Measurements from ENCODE around the gene BRME1.
"Not testable (repeated sequence)": the region's sequence is repeated elsewhere in the genome, so short reads cannot be mapped to it uniquely, and the experiment has no call there.

BRME1 gene

DNA sequence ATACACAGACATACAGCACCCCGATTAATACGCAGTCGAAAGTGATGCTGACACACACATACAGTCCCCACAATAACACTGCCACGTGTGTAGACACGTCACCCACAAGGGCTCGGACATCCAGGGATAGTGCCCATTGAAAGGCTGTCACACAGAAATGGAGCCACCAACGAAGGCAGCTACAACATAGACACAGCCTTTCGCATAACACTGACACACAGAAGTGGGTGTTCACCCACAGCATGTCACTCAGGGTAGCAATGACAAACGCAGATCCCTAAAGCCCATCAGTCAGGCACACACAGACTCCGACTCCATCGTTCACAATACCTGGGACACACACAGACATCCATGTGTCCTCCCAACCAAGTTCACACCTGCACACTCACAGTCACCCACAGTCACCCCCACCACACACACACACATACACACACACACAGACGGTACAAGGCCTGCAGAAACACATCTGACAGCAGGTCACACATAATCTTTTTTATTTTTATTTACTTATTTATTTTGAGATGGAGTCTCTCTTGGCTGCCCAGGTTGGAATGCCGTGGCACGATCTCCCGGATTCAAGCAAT lies 39.4 kb downstream of the BRME1 start:
- DNase-seq (ENCODE audit: low read depth in 2 of 2), result no peak

DNA sequence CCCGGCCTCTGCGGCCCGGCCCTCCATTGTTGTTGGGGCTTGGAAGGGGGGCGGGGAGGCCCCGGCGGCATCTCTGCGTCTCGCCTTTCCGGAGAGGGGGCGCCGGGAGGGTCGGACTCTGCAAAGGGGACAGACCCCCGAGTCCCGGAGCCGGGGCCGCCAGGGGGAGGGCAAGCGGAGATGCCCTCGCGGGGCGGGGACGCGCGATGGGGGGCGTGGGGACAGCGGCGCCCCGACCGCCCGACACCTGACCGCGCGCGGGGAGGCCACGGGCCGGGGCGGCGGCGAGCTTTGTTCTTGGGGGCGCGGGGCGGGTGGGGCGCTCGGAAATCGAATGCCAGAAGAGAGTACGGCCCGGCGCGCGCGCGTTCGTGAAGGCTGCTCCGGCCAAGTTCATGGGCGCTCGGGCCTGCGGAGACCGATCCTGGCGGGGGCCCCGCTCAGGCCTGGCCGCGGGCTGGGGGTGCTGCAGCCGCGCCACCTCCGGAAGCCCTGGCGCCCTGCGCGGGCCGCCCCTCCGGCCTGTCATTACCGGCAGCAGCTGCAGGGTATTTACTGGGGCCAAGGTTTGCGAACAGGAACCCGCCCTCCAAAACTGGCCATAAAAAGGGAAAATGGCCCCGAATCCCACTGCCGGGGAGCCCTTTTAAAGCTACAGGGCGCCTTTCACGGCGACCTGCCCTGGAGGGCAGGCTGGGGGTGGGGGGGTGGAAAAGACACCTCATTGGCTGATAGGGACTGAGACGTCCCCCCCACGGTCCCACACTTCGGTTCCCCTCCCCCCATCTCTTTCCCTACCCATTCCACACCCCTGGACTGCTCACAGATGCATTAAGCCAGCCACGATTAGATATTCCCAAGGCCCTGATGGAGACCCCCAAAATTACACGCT lies 40.1 kb downstream of the BRME1 start:
- DNase-seq (ENCODE audit: low read depth in 2 of 2), result no peak

DNA sequence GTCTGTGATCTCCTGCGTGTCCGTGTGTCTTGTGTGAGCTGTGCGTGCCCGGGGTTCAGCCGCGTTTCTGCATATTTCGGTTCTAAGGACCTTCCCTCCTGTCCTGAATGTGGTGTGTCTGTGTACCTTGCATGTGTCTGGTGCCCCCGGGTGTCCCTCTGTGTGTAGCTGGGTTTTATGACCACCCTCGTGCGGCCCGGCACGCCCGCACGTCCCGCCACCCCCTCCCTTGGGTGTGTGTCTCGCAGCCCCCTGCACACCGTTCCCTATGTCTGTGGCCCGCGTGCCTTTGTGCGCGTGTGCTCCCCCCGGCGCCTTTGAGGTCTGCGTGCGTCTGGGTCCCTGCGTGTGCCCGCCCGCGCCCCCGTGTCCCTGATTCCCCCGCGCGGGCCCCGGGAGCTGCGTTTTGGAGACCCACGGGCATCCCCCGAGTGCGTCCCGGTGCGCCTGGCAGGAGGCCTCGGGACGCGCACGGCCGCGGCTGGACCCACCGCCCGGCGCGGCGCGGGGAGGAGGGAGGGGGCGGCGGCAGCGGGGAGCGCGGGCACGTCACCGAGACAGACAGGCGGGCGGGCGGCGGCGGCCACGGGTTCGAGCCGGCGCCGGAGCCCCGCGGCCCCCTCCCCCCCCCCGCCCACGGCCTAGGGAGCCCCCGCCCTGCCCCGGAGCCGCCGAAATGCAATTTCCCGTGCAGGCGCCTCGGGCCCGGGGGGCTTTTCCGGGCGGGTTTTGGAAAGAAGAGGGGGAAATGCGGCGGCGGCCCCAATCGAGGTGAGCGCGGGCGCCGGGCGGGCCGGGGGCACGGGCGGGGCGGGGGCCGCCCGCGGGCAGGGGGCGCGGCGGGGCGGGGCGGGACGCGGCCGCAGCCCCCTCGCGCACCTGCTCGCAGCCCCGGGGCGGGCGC lies 41.0 kb downstream of the BRME1 start:
- no peak for DNase-seq (ENCODE audit: low read depth in 2 of 2)

DNA sequence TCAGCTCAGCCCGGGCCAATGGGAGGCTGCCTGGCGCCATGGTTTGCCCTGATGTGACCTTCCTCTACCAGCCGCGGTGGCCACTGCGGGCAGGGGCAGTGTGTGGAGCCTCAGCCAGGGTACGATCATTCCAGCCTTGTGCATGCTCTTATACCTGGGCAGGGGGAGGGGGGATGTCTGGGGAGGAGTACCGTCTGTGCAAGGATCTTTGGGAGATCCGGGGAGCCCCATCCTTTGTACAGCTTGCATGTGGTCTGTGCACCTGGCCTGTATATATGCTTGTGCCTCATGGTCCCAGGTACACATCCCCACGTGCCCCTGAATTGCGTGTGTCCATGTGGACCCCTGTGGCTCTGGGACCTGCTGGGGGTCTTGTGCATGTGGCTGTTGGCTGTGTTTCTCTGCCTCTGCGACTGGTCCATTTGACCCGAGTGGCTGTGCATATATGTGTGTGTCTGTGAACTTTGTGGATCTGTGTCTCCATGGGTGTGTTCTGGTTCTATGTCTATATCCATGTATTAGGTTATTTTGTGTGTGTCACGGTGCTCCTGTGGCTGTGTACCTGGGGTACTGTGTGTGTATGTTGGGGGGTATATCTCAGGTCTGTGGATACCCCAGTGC lies 41.8 kb downstream of the BRME1 start:
- DNase-seq (ENCODE audit: low read depth in 2 of 2), result no peak

DNA sequence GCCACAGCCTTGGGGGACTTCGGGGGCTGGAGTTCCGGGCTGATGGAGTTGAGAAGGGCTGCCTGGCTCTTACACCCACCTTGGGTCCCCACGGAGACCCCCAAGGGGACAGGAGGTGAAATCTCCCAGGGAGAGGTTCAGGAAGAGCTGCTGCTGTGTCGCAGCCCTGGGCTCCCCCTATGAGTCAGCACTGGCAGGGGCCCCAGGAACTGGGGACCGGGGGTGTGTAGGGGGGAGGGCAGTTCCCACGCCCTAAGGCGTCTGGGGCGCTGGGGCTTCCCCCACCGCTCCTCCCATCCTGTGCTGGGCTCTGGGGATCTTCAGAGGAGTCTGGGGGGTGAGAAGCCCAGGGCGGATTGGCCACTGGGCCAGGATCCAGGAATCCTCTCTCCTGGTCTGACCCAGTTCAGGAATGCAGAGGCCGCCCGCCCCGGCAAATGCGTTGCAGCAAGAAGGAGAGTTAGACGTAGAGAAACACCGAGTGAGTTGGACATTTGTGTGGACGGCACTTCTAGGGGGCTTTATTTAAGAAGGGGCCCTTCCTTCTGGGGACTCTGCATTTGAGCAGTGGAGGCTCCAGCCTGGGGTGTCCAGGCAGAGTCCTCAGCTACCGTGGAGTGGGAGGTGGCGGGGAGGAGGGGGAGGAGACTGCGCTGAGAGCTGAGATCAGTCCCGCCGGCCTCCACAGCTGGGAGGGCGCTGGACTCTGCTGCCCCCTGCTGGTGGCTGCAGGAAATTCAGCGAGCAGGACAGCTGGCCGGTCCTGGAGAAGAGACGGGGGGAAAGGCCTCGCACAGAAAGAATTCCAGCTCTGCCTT lies 44.0 kb downstream of the BRME1 start:
- peak; percentile 76 to 79 for DNase-seq (ENCODE audit: low read depth in 2 of 2)

DNA sequence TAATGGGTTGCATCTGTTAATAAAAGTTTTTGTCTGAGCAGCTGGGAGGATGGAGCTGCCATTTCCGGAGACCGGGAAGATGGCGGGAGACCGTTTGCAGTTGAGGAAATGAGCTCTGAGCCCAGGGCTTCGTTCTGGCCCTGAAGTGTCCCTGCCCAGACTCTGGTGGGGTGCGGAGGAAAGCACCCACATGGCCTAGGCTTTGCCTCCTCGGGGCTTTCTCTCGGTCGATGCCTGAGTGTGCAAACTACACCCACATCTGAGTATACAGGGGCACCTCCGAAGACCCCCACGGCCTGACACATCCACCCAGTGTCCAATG lies 44.6 kb downstream of the BRME1 start:
- no peak for DNase-seq (ENCODE audit: low read depth in 2 of 2)

DNA sequence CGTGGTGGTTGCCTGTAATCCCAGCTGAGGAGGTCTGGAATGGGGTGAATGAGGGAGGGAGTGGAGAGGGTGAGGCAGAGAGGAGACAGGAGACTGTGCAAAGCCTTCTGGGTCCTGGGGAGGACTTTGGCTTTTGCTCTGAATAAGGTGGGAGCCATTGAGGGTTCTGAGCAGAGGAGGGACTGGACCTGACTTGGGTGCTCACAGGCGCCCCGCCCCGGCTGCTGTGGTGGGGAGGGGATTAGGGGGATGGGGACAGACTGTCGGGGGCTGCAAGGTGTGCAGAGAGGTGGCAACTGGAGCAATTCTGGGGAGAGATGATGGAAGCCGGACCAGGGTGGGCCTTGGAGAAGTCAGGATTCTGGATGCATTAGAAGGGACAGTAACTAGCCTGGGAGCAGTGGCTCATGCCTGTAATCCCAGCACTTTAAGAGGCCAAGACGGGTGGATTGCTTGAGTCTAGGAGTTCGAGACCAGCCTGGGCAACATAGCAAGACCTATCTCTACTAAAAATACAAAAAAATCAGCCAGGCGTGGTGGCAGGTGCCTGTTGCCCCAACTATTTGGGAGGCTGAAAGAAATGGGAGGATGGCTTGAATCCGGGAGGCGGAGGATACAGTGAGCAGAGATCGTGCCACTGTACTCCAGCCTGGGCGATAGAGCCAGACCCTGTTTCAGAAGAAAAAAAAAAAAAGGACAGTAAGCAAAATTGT lies 45.1 kb downstream of the BRME1 start:
- no peak for DNase-seq (ENCODE audit: low read depth in 2 of 2)

DNA sequence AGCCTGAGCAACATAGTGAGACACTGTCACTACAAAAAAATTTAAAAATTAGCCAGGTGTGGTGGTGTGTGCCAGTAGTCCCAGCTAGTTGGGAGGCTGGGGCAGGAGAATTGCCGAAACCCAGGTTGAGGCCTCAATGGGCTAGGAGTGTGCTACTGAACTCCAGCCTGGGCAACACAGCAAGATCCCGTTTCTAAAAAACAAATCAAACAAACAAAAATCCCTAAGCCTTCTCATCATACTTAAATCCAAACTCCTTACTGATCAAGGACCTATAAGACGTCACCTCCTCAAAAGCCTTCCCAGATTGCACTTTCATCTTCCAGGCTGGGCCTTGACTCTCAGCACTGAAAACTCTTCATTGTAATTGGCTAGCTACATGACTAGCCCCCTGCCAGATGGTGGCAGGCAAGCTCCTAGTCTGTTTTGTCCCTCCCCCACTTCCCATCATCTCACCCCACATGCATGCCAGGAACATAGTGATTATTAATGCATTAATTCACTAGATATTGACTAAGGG lies 46.5 kb downstream of the BRME1 start:
- DNase-seq (ENCODE audit: low read depth in 2 of 2), result no peak

DNA sequence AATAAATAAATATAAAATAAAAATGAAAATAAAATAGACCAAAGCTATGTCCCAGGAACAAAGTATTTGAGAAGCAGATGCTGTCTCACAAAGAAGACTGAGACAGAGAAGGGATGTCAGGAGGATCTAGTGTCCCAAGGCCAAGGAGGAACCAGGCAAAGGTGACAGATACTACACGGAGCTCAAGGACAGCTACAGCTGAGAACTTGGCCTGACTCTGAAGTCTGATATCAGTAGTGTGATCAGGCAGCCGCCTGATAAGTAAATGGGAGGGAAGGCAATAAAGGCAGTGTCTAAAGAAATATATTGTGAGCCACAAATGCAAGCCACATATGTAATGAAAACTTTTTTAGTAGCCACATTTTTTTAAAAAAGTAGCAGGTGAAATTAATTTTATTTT lies 49.4 kb downstream of the BRME1 start:
- no peak for DNase-seq (ENCODE audit: low read depth in 2 of 2)

DNA sequence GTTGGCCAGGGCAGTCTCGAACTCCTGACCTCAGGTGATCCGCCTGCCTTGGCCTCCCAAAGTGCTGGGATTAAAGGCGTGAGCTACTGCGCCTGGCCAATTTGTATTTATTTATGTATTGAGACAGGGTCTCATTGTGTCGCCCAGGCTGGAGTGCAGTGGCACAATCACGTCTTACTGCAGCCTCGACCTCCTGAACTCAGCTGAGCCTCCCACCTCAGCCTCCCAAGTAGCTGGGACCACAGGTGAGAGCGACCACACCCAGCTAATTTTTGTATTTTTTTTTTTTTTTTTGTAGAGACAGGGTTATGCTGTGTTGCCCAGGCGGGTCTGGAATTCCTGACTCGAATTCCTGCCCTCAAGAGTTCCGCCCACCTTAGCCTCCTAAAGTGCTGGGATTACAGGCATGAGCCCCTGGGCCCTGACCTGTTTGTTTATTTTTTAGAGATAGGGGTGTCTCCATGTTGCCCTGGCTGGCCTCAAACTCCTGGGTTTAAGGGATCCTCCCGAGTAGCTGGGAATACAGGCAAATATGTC lies 53.7 kb downstream of the BRME1 start:
- not testable (repeated sequence) for DNase-seq (ENCODE audit: low read depth in 2 of 2)

DNA sequence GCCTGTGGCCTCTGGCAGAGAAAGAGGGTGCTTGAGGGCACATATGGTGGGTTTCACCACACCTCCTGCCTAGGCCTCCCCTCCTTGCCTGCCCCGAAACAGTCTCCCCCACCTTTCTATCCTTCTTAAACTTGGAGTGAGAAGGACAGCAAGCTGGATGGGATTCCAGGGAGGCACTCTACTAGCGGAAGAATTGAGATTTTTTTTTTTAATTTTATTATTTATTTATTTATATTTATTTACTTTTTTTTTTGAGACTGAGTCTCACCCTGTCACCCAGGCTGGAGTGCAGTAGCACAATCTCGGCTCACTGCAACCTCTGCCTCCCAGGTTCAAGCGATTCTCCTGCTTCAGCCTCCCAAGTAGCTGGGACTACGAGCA lies 54.2 kb downstream of the BRME1 start:
- DNase-seq (ENCODE audit: low read depth in 2 of 2), result not testable (repeated sequence)

DNA sequence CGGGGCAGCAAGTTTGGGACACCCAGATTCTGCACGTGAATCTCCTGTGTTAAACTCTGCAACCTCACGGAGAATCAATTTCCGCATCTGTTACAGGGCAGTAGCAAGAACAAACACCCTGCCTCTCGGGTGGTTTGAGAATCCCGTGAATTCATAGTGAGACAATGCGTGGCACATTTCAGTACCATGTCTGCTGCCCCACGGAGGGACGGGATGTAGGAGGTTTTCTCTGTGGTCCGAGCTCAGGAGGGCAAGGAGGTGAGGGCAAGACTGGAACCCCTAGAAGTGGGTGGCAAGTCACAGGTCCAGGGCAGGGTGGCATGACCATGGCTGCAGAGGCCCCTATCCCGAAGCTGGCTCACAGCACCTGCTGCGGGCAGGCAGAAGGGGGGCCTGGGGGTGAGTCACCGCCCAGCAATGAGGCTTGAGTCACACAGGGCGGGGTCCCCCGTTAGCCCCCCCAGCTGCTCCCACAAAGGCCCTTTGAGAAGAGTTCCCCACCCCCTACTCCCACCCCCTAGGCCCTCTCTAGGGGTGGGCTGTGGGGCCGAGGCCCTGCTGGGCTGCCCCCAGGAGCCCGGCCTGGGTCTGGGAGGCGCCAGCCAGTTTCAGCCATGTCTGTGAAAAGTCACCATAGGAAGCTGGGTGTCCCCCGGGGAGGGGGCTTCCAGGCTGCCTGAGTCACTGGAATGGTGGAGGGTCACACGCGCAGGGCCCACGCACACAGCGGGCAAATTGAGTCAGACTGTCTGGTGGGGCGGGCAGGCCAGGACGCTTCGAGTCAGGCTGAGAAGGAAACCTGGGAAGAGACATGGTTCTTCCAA lies 54.8 kb downstream of the BRME1 start:
- DNase-seq (ENCODE audit: low read depth in 2 of 2), result peak; percentile 67 to 72

DNA sequence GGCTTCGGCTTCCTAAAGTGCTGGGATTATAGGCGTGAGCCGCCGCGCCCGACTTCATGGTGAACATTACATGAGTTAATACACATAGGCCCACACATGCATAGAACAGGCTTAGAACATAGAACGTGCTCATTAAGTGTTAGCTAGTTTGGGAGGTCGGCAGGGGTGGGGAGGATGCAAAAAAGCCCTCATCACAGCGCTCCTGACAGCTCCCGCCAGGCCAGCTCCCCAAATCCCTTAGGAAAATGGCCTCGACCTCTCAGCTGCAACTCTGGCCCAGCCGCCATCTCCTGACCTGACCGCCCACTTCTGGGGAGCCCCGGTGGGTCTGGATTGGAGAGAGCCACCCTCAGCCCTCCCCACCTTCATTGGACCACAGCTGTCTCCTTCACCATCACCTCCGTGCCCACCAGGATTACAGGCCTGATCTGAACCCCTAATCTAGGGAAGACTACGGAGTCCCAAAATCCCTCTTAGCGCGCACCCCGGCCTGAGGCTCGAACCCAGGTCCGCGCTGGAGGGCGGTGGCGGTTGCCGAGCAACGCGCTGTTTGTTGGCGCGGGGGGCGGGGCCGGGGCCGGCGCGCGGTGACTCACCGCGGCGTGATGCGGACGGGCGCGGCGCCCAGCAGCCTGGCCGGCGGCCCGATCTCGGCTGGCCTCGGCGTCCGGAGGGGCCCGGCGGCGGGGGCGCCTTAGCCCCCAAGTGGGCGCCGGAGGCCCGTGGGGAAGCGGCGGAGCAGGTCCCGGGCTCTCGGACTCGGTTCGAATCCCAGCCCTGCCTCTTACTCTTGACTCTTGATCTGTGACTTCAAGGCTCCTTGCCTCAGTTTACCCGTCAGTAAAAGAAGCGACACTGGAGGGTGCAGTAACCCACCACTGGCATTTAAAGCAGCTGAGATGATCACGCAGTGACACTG lies 55.7 kb downstream of the BRME1 start:
- no peak for DNase-seq (ENCODE audit: low read depth in 2 of 2)

DNA sequence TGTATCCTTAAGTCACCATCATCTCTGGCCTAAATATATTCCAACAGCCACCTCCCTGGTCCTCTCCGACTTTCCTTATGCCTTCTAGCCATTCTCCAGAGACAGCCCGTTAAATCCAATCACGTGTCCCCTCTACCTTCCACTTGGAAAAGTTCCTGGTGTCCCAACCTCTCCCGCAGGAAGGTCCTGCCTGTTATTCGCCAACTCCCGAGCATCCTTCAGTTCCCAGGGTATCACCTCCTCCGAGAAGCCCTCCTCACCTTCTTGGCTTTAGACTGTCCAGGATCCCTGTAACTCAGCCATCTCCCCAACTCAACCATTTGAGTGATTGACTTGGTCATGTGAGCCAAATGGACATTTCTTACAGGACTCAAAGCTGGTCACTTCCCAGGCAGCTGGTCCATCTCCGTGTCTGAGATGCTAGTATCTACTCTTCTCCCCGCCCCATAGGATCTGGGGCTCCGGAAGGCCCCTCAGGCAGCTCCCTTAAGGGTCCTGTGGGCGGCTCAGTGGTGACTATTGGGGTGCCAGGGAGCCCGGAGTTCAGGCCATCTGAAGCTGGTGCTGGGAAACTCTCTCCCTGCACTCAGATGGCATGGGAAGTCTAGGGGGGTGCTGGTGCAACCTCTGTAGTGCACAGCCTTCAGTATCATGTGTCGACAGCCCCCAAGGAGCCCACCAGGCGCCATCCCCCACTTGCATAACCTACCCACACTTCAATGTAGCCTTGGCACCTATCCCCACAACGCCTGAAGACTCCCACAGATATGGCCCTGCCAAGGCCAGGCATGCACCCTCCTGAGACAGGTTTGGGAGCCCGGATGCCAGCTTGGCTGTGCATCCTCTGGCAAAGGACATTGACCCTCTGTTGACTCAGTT lies 56.9 kb downstream of the BRME1 start:
- no peak for DNase-seq (ENCODE audit: low read depth in 2 of 2)

DNA sequence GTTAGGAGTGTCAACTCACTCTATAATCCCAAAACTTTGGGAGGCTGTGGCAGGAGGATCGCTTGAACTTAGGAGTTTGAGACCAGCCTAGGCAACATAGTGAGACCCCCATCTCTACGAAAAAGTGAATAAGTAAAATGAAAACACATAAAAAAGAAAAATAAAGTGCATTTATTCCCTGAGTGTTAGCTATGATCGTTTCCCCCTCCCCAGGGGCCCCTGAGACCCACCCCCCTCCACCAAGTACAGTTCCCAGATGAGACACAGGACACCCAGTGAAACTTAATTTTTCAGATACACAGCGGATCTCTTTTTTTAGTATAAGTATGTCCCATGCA lies 57.6 kb downstream of the BRME1 start:
- DNase-seq (ENCODE audit: low read depth in 2 of 2), result no peak

DNA sequence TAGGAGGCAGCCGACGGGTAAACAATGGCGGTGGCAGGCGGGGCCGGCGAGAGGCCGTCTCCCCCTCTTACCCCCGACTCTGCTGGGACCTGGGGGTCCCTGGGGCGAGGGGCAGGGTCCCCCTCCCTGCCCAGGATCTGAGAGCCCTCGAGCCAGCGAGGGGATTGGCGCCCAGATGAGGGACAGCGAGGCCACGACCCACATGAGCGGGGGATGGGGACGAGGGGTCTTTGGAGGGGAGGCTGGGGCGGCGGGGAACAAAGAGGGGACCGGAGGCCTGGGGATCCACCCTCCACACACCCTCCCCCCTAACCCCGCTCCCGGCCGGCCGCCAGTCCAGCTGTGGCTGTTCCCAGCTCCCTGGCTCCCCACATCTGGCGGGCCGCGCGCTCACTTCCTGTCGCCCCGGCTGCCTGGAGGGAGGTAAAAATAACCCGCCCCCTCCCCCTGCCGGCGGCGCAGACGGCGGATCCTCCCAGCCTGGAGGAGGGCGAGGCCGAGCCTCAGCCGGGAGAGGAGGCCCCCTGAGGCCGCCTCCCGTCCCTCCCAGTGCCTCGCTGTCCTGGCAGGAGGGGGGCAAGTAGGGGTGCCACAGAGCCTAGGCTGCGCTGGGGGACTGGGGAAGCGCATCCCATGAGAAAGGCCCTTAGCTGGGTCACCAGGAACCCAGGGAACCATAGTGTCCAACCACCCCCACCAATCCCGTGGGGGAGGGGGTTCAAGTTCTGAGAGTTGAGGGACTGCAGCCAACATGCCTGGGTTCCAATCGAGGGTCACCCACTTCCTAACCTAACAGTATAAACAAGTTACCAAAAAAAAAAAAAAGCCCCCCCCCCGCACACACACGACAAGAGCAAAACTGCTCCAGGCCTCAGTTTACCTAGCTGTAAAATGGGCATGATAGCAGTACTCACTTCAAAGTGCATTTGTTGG lies 58.2 kb downstream of the BRME1 start:
- DNase-seq (ENCODE audit: low read depth in 2 of 2), result peak; percentile 59 to 61
